Raji (cell line): ENCODE data around the gene NTNG1.

Source experiments
- POLR2A ChIP-seq: IDR thresholded peaks from 2 replicates; pipeline ENCODE4 v1.6.1; 2011; ENCODE audit warnings: low read depth, low read length, control low read depth; ENCODE audit not compliant: insufficient read depth

Gene NTNG1

GRCh38 chr1:107359472-107360241 is 218.8 kb downstream of the NTNG1 start:
- no peak for TF ChIP-seq POLR2A

DNA sequence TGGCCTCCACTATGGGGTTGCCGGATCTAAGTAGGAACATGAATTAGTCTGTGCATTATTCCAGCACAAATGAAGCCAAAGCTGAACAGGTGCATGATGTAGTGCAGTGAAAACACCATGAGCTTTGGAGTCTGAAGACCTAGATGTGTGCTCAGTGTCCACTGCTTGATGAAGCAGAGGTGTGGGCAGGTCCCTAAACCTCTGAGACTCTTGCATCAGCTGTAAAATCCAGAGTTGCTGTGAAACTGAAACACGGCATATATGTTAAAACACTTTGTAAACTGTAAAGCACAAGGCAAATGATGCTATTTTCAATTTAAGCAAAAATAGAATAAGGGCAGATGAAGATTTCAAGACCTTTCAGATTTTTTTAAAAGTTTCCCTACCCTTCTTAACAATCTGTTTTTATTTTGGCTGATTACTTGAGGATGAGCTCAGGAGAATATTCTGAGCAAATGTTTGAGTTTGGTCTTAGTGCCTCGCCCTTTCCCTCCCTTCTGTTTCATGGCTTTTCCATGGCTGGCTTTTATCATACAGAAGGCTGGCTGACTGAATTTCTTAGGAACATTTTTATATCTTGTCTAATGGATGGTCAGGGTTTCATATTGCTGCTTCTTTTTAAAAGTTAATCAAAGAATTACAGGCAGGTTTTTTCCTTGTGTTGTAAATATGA is 221.8 kb downstream of the NTNG1 start:
- no peak for TF ChIP-seq POLR2A

- no peak for TF ChIP-seq POLR2A
Observed at GRCh38 chr1:107363154-107363553, 222.3 kb downstream of the NTNG1 start.

- no peak for TF ChIP-seq POLR2A
Observed at GRCh38 chr1:107365527-107366240, 224.8 kb downstream of the NTNG1 start.

DNA sequence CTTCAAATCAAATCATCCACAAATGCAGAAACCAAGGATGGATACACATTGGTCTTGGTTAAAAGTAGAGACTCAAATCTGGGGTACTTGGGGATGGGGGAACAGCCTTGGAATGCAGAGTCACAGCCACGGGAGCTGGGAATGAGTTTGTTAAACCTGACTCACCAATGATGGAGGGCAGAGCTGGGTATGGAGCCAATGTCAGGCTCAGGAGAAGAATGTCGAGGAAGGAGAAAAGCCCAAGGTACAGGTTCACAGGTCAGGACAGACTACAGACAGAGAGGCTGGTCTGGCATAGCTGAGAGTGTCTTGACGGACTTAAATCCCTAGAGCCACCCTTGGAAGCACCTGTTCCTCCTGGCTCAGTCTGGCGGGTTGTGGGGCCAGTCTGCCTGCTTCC is 237.6 kb downstream of the NTNG1 start:
- no peak for TF ChIP-seq POLR2A

DNA sequence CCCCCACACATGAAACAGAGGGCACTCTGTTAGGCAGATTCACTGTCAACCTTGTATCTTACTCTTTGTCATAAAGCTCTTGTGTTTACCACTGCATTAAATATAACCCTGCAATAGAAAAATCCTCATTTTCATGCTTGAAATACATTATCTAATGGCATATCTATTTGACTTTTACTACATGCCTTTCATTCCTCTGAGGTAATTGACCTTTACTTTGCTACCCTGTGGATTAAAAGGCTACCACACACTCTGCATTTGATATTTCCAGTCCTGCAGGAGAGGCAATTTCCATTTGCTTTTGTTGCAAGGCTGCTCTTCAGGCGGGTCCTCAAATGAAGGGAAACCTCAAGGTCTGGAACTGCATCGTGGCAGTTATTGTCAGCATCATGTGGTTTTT is 238.0 kb downstream of the NTNG1 start:
- TF ChIP-seq POLR2A, result no peak

GRCh38 chr1:107379826-107380225 is 239.0 kb downstream of the NTNG1 start:
- TF ChIP-seq POLR2A, result no peak

DNA sequence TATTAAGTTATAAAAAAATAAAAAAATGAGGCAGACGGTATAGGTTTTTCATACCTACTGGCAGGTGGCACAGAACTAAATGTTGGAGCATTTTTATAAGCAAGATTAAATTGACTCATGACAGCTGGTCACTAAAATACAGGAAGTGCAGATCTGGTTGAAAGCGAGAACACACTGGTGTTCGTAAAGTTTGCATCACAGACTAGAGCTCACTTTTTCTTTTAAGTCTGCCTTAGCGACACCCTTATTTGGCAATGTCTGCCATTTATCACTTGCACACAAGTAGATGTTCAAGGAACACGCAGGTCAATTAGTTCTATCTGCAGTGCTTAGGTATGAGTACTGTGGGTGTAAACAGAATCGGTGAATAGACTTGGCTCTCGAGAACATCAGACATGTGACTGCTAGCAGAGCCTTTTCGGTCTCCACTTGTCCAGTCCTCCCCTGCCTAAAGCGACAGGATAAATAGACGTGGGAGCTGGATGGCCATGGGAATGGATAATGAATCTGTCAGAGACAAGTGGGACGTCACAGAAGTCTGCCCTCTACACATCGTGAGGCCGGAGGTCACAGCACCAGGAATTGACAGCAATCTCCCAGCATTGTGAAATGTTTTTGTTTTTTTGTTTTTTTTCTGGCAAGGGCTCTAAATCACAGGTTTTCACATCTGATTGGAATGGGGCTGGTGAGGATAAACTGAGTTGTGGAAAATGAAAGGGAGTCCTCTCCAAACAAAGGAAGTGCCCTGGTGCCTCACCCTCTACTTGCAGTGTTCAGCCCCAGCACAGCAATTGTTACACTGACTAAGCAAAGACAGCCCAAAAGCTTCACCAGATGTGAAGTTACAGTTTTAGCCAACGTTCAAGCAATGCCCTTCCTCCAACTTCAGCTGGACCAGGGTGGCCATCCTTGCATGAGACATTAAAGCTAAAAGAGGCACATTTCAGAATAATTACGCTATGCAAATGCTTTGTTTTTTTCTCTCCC is 248.9 kb downstream of the NTNG1 start:
- no peak for TF ChIP-seq POLR2A

DNA sequence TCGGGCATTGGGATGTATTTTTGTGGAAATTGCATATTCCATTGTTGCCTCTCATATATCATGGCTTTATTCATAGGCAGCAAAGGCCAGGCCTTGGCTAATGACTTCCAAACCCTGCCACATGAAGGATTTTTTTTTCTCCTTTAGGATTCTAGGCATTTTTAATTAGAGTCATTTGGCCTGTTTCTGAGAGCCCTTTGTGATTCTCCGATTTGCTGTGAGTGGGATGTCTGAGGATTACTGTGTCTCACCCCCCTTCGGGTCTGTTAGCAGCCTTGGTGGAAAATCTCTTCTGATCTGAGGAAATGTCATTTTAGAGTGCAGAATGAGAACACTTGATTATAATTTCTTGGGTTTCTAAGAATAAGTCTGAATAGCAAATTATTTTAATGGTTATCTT is 253.5 kb downstream of the NTNG1 start:
- no peak for TF ChIP-seq POLR2A

- TF ChIP-seq POLR2A, result no peak
Observed at GRCh38 chr1:107401704-107402103, 260.9 kb downstream of the NTNG1 start.

DNA sequence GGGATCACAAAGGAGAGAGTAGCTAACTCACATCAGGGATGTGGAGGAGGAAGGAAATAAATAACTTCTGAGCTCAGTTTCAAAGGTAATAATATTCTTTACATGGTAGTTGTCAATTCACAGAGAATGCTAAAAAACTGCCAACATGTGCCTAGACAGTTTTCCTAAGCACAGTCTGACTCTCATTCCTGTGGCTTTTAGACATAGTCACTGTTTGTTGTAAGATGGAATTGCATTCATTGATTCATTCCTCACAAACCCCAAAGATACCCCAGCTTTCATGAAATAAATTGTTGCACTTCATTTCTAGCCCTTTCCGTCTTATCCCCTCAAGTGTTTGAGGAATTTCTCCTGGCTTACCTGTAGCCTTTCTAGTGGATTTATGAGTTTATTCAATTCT is 263.9 kb downstream of the NTNG1 start:
- no peak for TF ChIP-seq POLR2A

DNA sequence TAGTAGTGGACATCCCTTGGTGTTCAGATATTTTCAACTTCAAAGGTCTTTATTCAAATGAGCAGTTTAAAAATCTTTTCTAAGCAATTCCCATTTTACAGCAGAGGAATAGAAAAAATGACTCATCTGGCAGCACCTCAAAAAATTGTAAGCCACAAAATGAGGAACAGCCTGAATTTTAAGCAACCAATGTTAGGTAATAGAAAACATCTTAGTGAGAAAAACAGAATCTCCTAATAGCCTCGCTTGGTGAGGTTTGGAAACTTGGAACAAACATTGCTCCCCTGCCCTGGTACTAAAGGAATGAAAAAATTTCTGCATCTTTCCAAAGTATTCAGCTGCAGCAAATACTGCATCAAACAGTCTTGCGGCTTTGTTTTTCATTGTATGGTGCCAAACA is 264.4 kb downstream of the NTNG1 start:
- no peak for TF ChIP-seq POLR2A

DNA sequence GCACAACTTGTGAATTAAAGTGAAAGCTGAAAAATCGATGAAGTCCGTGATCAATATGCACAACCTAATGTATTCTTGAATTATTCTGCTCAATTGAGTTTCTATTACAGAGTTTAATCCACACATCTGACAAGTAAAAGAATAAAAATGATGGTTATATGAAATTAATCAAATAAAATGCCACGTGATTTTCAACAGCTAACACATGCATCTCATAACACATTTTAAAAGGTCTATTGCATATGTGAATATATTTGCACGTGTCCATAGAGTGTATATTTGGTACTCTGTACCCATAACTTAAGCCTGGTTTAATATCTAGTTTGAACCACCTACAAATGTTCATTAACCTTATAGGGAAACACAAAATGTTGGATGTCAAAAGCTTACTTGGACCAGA is 266.2 kb downstream of the NTNG1 start:
- no peak for TF ChIP-seq POLR2A

- TF ChIP-seq POLR2A, result no peak
Observed at GRCh38 chr1:107413546-107413945, 272.7 kb downstream of the NTNG1 start.

DNA sequence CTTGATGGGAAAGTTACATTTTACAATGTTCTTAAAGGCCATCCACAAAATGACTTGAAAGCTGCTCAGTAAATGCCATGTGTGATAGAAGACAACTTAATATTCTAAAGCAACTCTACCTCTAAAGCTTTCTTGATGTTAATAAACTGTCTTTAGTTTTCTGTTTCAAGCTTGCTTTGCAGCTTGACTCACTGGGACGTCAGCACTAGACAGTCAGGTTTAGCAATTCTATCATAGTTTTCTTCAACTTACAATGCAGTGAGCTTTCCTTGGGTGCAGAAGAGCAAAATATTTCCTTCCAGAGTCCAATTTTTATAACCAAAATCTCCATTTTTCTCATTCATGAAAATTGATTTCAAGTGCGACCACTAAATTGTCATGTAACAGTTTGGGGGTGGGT is 273.1 kb downstream of the NTNG1 start:
- no peak for TF ChIP-seq POLR2A

DNA sequence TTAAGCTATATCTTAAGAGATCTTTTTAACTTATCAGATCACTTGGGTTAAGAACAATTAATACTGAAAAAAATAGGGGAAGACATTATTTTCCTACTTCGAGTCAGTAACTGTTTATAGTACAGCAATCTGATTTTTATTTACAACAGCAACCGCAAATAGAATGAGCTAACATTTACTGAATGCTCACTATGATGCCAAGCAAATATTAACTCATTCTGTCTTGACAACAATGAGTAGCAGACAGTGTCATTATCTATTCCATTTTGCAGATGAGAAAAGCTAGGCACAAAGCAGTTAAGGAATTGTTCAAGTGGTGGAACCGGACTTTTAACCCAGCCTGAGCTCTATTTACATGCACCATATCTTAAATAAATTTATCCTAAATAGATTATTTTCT is 273.7 kb downstream of the NTNG1 start:
- TF ChIP-seq POLR2A, result no peak

GRCh38 chr1:107415241-107415640 is 274.4 kb downstream of the NTNG1 start:
- TF ChIP-seq POLR2A, result no peak
